ENCODE data around the gene KLK7. TPM values are rescaled to one million over a fixed set of nuclear protein-coding genes. Genes with fewer than 3 reads are reported as not detected.

Gene KLK7
- total and polyA plus RNA-seq, 10 of the 15 experiments (the other 5 are each of a cell fraction or from before 2014, with no cell fraction given) = not detected

DNA sequence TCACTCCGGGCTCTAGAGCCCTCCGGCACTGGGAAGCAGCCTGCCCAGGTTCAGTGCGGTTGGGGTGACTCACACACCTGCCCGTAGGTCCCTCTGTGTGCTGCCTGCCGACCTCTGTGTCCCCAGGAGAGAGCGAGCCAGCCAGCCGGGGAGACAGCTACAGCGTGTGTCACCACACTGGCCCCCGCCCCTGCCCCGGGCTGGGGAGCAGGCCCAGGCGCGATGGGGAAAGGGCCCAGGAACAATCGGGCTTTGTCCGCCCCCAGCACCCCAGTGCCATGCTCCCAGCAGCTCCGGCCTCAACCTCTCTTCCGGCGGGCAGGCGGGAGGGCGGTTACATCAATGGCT is 14.3 kb downstream of the KLK7 start, which contains the start of gene KLK6:
KLK6 (minus strand) TSS at position 179 of the 348 bp plus-strand sequence. CDS start 1,487 bp downstream, outside the sequence.
- H3K4me3 ChIP-seq = no peak within 1 kb of the TSS
- H4K20me1 ChIP-seq (ENCODE audit: control insufficient read depth, insufficient read depth) = no peaks in the 10 kb centered on the region
- H3K9ac ChIP-seq (ENCODE audit: control insufficient read depth, insufficient read depth, low read length) = no peak within 1 kb of the TSS
- H3K79me2 ChIP-seq (ENCODE audit: control insufficient read depth, insufficient read depth, low read length) = no peaks in the 10 kb centered on the region
- H3K27me3 ChIP-seq (replicated peaks in 1 of 2; ENCODE audit: control insufficient read depth in 2 of 2, insufficient read depth in 2 of 2, low read length in 1 of 2) = peaks cover 2% of the 10 kb centered on the region in 2 experiments; a peak in 3 of 4 replicates
- no peak for ATAC-seq
- in situ Hi-C loops (cut with MboI) = no loop called here
- ChIA-PET CTCF (no interaction called here), POLR2A (no interaction called here), RAD21 (ENCODE audit: unreplicated experiment) (no interaction called here), SMC1A (ENCODE audit: uncharacterized antibody, unreplicated experiment) (no interaction called here)
- H3K4me2 ChIP-seq (ENCODE audit: control insufficient read depth, insufficient read depth) = no peak within 1 kb of the TSS
- no peaks in the 10 kb centered on the region for H3K4me1 ChIP-seq (ENCODE audit: control insufficient read depth, insufficient read depth, low read length)
- intact Hi-C loops (cut with micrococcal nuclease; ENCODE audit: unreplicated experiment) = no loop called here
- no peaks in the 10 kb centered on the region for H3K9me3 ChIP-seq (replicated peaks; ENCODE audit: control insufficient read depth, insufficient read depth, low read length)
- 41% methylated on average over 19 of the region's 19 CpGs for WGBS (ENCODE audit: insufficient coverage, insufficient replicate concordance, low lambda C conversion rate, missing lambda C conversion rate)
- TF ChIP-seq NFYA (IDR thresholded peaks at IDR 0.05; ENCODE audit: borderline replicate concordance, low read depth, low read length) (no peak), IRF4 (IDR thresholded peaks at IDR 0.05; ENCODE audit: low read depth, low read length) (no peak), RB1 (IDR thresholded peaks at IDR 0.05; ENCODE audit: borderline replicate concordance) (no peak), MTA2 (IDR thresholded peaks at IDR 0.05; ENCODE audit: low read depth) (no peak), RELA (IDR thresholded peaks at IDR 0.05; ENCODE audit: borderline replicate concordance, partially characterized antibody) (no peak), KDM1A (IDR thresholded peaks at IDR 0.05; ENCODE audit: borderline replicate concordance) (no peak), POLR2AphosphoS5 (IDR thresholded peaks at IDR 0.05; ENCODE audit: low read length) (no peak)
- TF ChIP-seq, protein P1, sequence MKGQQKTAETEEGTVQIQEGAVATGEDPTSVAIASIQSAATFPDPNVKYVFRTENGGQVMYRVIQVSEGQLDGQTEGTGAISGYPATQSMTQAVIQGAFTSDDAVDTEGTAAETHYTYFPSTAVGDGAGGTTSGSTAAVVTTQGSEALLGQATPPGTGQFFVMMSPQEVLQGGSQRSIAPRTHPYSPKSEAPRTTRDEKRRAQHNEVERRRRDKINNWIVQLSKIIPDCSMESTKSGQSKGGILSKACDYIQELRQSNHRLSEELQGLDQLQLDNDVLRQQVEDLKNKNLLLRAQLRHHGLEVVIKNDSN (IDR thresholded peaks at IDR 0.05; ENCODE audit: borderline replicate concordance, extremely low read length, insufficient read depth, low read depth, low read length) = no peak
- TF ChIP-seq, protein P2, sequence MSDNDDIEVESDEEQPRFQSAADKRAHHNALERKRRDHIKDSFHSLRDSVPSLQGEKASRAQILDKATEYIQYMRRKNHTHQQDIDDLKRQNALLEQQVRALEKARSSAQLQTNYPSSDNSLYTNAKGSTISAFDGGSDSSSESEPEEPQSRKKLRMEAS (IDR thresholded peaks at IDR 0.05; ENCODE audit: low read depth, low read length) = no peak
- TF ChIP-seq, protein P3, sequence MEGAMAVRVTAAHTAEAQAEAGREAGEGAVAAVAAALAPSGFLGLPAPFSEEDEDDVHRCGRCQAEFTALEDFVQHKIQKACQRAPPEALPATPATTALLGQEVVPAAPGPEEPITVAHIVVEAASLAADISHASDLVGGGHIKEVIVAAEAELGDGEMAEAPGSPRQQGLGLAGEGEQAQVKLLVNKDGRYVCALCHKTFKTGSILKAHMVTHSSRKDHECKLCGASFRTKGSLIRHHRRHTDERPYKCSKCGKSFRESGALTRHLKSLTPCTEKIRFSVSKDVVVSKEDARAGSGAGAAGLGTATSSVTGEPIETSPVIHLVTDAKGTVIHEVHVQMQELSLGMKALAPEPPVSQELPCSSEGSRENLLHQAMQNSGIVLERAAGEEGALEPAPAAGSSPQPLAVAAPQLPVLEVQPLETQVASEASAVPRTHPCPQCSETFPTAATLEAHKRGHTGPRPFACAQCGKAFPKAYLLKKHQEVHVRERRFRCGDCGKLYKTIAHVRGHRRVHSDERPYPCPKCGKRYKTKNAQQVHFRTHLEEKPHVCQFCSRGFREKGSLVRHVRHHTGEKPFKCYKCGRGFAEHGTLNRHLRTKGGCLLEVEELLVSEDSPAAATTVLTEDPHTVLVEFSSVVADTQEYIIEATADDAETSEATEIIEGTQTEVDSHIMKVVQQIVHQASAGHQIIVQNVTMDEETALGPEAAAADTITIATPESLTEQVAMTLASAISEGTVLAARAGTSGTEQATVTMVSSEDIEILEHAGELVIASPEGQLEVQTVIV (IDR thresholded peaks at IDR 0.05; ENCODE audit: borderline replicate concordance, partially characterized antibody) = no peak
- no peaks in the 10 kb centered on the region for H3K36me3 ChIP-seq (ENCODE audit: control insufficient read depth in 2 of 2, insufficient read depth in 2 of 2, low read length in 1 of 2)
- no peak within 1 kb of the TSS for H2AFZ ChIP-seq (ENCODE audit: control insufficient read depth, low read depth, low read length)
- no peak within 1 kb of the TSS for H3K27ac ChIP-seq (ENCODE audit: control insufficient read depth, insufficient read depth)
- DNase-seq (ENCODE audit: low read depth, low spot score) = no peak
- FAIRE-seq = no peak
- BruUV-seq (replicated peaks) = no TSS peak
